ENCODE results near the gene ZNF394.
"Not testable (repeated sequence)": the region's sequence is repeated elsewhere in the genome, so short reads cannot be mapped to it uniquely, and the experiment has no call there.

The ZNF394 gene

DNA sequence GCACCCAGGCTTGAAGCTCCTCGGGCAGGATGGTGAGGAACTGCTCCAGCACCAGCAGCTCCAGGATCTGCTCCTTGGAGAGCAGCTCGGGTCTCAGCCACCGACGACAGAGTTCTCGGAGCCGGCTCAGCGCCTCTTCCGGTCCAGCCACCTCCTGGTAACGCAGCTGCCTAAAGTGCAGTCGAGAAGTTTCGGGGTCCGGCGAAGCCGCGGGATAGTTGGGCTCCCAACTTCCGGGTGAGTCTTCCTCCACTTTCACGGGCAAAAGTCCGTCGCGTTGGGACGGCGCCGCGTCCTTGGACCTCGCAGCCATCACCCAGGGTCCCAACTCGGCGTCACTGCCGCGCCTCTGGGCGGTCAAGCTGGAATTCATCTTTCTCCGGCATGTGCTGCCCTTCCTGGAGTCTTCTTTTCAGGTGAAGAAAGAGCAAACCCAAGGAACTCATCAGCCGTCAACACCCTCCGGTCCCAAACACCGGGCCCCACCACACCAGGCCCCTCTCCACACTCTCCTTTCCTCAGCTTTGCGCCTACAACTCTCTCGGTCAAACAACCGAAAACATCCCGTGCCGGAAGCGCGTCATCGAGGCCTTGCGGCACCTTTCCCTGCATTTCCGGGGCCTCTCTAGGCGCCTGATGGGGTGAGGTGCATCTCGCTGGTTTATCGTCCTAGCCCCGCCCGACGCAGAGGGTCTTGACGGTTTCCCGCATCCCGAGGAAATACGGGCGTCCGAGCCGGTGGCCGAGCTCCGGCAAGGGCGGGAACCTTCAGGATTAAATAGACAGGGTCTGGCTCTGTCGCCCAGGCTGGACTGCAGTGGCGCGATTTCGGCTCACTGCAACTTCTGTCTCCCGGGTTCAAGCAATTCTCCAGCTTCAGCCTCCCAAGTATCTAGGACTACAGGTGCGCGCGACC, at the start of gene ZNF394:
ZNF394 (minus strand) TSS at position 561 of the 916 bp plus-strand sequence; CDS start at position 373, 188 bp downstream.
- DNase-seq (ENCODE audit: low spot score) = peak; percentile 92

DNA sequence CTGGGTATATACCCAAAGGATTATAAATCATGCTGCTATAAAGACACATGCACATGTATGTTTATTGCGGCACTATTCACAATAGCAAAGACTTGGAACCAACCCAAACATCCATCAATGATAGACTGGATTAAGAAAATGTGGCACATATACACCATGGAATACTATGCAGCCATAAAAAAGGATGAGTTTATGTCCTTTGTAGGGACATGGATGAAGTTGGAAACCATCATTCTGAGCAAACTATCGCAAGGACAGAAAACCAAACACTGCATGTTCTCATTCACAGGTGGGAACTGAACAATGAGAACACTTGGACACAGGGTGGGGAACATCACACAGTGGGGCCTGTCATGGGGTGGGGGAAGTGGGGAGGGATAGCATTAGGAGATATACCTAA, 49.5 kb upstream of the ZNF394 start:
- not testable (repeated sequence) for DNase-seq (ENCODE audit: low spot score)

DNA sequence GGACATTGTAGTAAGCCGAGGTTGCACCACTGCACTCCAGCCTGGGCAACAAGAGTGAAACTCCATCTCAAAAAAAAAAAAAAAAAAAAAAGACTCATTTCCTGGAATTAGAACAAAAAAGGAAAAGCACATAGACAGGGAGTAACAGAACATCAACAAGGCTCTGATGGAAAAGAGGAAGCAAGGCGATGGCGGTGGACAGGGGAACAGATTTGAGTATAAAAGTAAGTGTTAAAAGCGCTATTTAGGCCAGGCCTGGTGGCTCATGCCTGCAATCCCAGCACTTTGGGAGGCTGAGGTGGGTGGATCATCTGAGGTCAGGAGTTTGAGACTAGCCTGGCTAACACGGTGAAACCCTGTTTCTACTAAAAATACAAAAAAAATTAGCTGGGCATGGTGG, 45.2 kb upstream of the ZNF394 start:
- DNase-seq (ENCODE audit: low spot score) = not testable (repeated sequence)

DNA sequence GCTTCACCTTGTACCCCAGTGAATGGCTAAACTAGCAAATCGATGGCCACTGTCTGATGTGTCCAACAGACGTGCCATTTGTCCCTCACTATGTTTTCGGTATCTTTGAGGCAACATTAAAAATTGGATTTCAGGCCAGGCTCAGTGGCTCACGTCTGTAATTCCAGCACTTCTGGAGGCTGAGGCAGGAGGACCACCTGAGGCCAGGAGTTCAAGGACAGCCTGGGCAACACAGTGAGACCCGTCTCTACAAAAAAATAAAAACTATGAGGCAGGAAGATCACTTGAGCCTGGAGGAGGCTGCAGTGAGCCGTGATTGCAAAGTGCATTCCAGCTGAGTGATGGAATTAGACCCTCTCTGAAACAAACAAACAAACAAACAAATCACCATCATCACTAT, 43.8 kb upstream of the ZNF394 start:
- no peak for DNase-seq (ENCODE audit: low spot score)

DNA sequence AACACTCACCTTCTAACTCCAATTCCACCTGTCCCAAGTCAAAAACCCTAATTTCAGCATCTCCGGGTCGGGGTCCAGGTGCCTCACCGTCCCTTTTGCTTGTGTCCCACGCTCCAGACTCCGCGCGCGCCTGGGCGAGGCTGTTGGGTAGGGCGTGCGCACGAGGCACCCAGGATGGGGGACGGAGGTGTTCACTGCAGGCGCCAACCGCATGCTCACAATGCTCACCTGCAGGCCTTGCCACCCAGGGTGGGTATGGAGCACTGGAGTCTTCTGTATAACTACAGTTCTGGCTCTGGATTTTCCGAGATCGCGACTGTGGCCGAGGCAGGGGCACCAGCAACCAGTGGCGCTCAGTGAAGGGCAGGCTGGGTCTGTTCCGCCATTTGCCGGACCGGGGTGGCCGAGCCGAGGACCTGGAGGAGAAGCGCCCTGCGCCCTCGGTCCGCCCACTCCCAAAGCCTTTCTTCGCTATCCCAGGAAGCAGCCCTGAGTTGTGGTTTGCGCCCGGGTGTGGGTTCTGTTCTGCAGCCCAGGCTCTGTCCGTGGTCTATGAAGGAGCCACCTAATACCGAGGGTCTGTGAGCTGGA, 43.1 kb upstream of the ZNF394 start:
- no peak for DNase-seq (ENCODE audit: low spot score)

DNA sequence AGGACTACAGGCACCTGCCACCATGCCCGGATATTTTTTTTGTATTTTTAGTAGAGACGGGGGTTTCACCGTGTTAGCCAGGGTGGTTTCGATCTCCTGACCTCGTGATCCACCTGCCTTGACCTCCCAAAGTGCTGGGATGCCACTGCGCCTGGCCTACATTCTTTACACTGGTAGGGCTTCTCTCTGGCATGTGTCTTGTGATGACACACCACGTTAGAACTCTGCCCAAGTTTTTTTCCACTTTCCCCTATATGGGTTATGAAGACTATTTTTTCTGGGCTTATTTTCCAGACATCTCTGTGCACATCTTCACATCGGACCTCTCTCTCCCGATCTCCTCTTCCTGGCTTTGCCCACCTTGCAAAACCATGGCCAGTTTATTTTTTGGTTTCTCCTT, 41.1 kb upstream of the ZNF394 start:
- DNase-seq (ENCODE audit: low spot score) = no peak

DNA sequence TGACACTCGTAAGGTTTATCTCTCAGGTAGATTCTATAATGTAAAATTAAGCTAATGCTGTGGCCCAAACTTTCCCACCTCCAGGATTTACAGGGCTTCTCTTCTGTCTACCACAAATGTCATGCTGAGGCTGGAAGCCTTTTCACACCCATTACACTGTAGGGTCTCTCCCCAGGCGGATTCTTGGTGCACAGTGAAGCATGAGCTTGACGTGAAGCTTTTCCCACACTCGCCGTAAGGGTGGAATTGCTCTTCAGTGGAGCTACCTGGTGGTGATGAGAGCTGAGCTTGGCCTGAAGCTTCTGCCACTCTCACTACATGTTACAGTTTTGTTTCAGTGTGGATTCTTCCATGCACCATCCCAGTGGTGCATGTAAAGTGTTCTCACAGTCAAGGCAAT, 40.5 kb upstream of the ZNF394 start:
- no peak for DNase-seq (ENCODE audit: low spot score)

DNA sequence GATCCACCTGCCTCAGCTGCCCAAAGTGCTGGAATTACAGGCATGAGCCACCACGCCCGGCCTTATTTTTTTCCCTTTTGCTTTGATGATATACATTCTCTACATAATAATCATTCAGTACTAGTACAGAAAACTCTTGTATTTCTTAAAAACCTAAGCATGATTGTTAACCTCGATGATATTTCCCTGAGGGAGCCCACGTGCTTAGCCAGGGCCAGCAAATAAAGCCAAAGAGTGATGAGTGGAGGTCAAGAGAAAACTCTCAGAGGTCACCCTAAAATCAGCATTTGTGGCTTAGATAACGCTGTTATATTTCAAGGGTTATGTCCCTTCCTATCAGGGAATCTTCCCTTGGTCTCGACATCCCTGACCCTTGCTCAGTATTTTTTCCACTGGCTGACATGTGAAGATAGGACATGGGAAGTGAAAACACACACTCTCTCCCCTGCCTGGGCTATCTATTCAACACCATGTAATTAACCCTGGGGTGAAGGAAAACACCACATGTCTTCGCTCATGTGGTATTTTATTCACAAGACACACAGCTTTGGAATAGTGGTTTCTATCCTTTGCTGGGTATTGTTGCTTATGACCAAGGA, 39.2 kb upstream of the ZNF394 start:
- DNase-seq (ENCODE audit: low spot score) = no peak

DNA sequence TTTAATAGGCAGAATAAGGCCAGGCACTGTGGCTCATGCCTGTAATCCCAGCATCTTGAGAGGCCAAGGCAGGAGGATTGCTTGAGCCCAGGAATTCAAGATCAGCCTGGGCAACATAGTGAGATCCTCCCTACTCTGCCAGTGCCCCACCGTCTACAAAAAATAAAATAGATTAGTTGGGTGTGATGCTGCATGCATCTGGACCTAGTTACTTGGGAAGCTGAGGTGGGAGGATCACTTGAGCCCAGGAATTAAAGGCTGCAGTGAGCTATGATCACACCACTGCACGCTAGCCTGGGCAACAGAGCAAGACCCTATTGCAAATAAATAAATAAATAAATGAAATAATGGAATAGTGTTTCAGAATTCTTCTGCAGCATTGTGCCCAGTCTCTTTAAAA, 35.6 kb upstream of the ZNF394 start:
- no peak for DNase-seq (ENCODE audit: low spot score)

DNA sequence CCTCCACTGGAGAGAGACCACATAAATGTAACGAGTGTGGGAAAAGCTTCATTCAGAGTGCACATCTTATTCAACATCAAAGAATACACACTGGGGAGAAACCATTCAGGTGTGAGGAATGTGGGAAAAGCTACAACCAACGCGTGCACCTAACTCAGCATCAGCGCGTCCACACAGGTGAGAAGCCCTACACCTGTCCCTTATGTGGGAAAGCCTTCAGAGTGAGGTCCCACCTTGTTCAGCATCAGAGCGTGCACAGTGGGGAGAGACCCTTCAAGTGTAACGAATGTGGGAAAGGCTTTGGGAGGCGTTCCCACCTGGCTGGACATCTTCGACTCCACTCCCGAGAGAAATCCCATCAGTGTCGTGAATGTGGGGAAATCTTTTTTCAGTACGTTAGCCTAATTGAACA, 31.3 kb upstream of the ZNF394 start:
- DNase-seq (ENCODE audit: low spot score) = no peak

DNA sequence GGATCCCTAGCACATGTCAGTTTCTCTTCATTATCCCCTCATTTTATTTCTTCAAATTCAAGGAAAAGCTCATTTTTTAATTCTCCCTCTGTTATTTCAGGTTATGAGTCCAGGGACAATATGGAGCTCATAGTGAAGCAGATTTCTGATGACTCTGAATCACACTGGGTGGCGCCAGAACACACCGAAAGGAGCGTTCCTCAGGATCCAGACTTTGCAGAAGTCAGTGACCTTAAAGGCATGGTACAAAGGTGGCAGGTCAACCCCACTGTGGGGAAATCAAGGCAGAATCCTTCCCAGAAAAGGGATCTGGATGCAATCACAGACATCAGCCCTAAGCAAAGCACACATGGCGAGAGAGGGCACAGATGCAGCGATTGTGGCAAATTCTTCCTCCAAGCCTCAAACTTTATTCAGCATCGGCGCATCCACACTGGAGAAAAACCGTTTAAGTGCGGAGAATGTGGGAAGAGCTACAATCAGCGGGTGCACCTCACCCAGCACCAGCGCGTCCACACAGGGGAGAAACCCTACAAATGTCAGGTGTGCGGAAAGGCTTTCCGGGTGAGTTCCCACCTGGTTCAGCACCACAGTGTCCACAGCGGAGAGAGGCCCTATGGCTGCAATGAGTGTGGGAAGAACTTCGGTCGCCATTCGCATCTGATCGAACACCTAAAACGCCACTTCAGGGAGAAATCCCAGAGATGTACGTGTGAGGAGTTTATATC, 25.8 kb upstream of the ZNF394 start:
- no peak for DNase-seq (ENCODE audit: low spot score)

DNA sequence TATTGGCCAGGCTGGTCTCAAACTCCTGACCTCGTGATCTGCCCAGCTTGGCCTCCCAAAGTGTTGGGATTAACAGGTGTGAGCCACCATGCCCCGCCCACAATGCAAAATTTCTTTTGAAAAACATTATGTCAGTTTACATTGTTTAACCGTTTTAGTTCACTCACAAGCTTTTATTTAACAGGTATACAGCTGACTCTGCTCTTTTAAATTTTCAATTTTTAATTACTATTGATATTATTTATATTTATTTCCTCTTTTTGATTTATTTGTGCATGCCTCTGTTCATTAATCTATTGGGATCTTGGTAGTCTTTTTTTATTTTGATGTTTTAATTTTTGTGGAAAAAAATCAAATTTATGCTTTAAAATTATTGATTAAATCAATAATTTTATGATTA, 21.3 kb upstream of the ZNF394 start:
- no peak for DNase-seq (ENCODE audit: low spot score)

DNA sequence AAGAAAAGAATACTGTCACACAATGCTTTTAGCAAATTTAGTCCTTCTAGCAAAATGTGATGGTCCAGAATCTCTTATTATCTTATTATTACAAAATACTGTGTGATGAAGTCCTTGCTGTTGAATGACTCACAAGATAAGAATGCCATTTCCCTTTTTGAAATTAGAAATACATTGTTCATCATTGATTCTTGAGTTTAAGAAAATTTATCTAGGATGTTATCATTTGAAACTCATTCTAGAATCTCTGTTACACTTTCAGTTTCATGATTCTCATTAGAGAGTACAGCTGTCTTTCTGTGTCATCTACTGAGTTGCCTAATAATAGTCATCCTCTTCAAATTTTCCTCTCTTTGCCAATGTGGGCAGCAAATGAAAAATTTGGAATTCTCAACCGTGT, 14.0 kb upstream of the ZNF394 start:
- no peak for DNase-seq (ENCODE audit: low spot score)

DNA sequence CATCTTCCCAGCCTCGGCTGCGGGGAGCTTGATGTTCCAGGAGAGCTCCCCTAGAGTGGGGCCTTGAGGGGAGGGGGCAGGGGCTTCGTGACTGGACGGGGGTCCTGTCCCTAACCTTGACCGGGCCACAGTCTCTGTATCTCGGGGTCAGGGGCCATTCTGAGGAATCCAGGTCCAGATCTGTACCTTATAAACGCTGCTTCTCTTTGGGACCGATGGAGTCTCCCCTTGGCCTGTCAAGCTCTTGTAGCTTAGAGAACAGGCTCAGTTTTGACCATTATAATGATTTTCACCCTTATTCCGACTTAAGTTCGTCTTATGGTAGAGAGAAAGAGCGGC, 5.2 kb upstream of the ZNF394 start:
- DNase-seq (ENCODE audit: low spot score) = no peak

DNA sequence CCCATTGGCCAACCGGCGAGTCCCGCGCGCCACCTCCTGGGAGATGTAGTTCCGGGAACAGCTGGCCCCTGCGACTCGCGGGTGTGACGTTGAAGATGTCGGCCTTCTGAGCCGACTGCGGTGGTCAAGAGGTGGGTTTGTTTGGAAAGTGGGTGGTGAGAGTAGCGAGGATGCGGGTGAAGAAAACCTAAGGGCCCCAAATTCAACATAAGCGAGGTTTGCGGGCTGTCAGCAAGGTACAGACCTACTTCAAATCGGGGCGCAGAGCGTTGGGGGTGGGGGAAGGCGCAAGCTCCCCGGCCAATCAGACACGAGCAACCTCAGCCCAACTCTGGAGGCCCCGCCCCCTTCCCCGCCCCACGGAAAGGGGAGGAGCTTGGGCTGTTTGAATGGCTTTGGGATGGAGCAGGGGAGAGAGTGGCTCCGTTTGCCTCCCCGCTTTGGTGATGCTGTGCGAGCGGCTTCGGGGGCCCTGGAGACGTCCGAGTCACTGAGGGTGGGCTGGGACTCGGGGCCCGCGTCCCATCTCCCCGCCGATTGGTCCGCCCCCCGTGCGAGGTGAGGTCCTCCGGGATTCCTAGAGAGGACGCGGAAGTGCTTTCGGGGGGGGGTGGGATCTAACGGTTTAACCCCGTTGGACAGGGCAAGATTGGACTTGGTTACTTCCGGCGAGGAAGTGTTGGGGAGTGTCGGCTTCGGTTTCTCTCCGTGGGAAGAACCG, 4.7 kb upstream of the ZNF394 start, which contains the start of gene ZKSCAN5:
ZKSCAN5 (plus strand) TSS at position 60 of the 721 bp plus-strand sequence. CDS start 1,383 bp downstream, outside the sequence.
- DNase-seq (ENCODE audit: low spot score) = peak; percentile 97

DNA sequence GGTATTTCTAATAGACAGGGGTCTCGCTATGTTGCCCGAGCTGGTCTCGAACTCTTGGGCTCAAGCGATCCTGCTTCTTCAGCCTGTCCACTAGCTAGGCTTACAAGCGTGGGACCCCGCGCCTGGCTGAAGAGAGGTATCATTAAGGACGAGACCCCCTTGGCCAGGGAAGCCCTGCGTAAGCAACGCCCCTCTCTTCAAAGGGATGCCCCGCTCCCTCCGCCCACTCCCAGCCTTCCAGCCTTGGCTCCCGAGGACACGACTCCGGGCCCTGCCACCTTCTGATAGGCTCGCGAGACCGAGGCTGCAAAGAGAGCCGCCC, 4.2 kb upstream of the ZNF394 start:
- peak; percentile 99 for DNase-seq (ENCODE audit: low spot score)

DNA sequence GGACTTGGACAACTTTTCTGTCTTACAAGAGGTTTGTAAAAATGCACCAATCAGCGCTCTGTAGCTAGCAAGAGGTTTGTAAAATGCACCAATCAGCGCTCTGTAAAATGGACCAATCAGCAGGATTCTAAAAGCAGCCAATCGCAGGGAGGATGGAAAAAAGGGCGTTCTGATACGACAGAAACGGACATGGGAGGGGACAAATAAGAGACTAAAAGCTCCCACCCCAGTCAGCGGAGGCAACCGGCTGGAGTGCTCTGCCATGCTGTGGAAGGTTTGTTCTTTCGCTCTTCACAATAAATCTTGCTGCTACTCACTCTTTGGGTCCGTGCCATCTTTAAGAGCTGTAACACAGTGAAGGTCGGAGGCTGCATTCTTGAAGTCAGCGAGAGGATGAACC, 1.2 kb upstream of the ZNF394 start:
- not testable (repeated sequence) for DNase-seq (ENCODE audit: low spot score)

DNA sequence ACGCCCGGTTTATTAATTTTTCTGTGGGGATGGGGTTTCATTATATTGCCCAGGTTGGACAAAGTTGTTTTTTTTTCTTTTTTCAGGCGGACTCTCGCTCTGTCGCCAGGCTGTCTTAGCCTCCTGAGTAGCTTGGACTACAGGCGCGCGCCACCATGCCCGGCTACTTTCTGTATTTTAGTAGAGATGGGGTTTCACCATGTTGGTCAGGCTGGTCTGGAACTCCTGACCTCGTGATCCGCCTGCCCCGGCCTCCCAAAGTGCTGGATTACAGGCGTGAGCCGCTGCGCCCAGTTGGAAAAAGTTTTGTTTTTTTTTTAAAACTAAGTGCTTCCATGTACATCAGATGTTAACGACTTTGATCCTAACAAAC, 542 bp upstream of the ZNF394 start:
- DNase-seq (ENCODE audit: low spot score) = no peak

DNA sequence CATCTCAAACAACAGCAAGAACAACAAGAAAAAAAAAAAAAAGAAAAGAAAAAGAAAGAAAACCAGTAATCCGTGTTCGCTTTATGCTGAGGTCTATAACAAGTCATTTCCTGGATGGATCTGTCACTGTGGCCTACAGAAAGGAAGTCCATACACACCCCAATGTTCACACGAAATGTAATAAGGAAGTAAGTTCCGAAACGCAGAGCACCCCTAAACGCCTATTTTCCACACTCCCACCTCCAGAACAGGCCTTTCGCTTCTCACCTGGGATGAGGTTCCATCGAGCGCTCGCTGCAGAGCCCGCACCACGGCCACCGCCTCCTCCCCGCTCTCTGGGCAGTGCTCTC, 735 bp downstream of the ZNF394 start:
- no peak for DNase-seq (ENCODE audit: low spot score)

DNA sequence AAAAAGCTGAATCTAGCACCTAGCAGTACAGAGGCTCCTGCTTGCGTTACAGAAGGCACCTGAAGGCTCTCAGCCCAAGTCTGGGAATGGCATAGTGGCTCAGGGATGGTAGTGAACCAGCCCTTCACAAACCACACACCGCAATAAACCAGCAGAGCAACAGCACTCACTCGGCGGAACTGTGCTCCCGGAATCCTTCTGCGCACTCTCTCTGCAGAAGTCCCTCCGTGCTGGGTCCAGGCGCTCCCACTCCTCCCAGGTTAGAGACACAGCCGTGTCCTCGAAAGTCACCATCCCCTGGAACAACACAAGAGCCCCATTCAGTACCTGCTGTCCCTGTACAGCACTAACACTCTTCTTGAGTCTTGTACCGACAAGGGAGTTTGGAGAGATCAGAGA, 1.5 kb downstream of the ZNF394 start:
- no peak for DNase-seq (ENCODE audit: low spot score)

DNA sequence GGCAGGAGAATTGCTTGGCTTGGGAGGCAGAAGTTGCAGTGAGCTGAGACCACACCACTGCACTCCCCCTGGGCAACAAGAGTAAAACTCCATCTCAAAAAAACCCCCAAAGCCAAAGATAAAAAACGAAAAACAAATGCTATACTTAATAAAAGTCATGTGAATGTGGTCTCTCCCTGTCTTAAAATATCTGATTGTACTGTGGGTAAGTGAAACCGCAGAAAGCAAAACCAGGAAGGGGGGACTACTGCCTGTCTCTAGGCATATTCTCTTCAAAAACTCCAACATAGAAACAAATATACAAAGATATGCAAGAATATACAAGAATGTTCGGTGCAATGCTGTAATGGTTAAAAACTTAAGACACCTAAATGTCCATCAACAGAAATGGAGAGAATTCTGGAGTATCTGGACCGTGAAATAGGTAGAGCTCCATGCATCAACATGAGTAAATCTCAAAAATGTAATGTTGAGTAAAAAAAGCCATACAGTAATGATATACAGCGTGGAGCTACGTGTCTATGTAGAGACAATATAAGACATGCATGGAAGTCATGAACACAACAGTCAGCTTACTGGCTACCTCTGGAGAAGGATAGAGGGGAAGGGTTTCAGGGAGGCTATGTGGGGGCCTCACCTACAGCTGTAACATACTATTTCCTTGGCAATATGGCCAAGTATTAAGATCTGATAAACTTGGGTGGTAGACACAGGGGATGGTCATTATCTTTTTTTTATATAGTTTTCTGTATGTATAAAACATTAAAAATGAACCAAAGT, 2.1 kb downstream of the ZNF394 start:
- no peak for DNase-seq (ENCODE audit: low spot score)
